NB4 (cell line): Measurements from ENCODE around the gene NAALAD2.

ENCODE experiments used
- CTCF ChIP-seq: IDR thresholded peaks from one replicate; pipeline ENCODE4 v1.5.1; 2012; ENCODE audit warnings: low read depth, low read length
- MAX ChIP-seq: IDR thresholded peaks from 2 replicates; pipeline ENCODE4 v1.6.1; 2011; ENCODE audit warnings: low read depth, low read length
- MYC ChIP-seq: IDR thresholded peaks from 2 replicates; pipeline ENCODE4 v1.6.1; 2011; ENCODE audit warnings: low read depth, low read length
- POLR2A ChIP-seq: IDR thresholded peaks from 2 replicates; pipeline ENCODE4 v1.6.1; 2011; ENCODE audit warnings: mild to moderate bottlenecking; ENCODE audit not compliant: insufficient read length; ENCODE audit errors: extremely low read depth

- TF ChIP-seq CTCF (no peak), POLR2A (no peak), MAX (no peak), MYC (no peak)
These were observed 102.5 kb downstream of the NAALAD2 start for GRCh38 chr11:90237004-90237403.
